ENCODE results near the gene PNMA6F.

Gene PNMA6F

GRCh38 chrX:153321381-153322124 lies at the start of gene PNMA6F:
PNMA6F (minus strand) TSS chrX:153321767; CDS start chrX:153320674, 1,093 bp downstream.
- no peak for DNase-seq

GRCh38 chrX:153371256-153371655 lies 49.7 kb upstream of the PNMA6F start:
- DNase-seq, result no peak

GRCh38 chrX:153370293-153371055 lies 48.9 kb upstream of the PNMA6F start:
- no peak for DNase-seq

GRCh38 chrX:153366878-153367538 lies 45.4 kb upstream of the PNMA6F start:
- DNase-seq, result no peak

GRCh38 chrX:153366119-153366518 lies 44.6 kb upstream of the PNMA6F start:
- DNase-seq, result no peak

GRCh38 chrX:153365670-153366069 lies 44.1 kb upstream of the PNMA6F start:
- no peak for DNase-seq

GRCh38 chrX:153361781-153362397 lies 40.3 kb upstream of the PNMA6F start:
- DNase-seq, result no peak

- DNase-seq, result peak; percentile 4
Observed at GRCh38 chrX:153357877-153358276, 36.3 kb upstream of the PNMA6F start.

- DNase-seq, result no peak
Observed at GRCh38 chrX:153353416-153353815, 31.8 kb upstream of the PNMA6F start.

GRCh38 chrX:153352858-153353257 lies 31.3 kb upstream of the PNMA6F start:
- no peak for DNase-seq

- no peak for DNase-seq
Observed at GRCh38 chrX:153351981-153352380, 30.4 kb upstream of the PNMA6F start.

GRCh38 chrX:153349952-153350351 lies 28.4 kb upstream of the PNMA6F start:
- DNase-seq, result no peak

- no peak for DNase-seq
Observed at GRCh38 chrX:153348421-153348820, 26.9 kb upstream of the PNMA6F start.

GRCh38 chrX:153347530-153347929 lies 26.0 kb upstream of the PNMA6F start:
- no peak for DNase-seq

GRCh38 chrX:153343674-153344073 lies 22.1 kb upstream of the PNMA6F start:
- DNase-seq, result no peak

- DNase-seq, result no peak
Observed at GRCh38 chrX:153342762-153343558, 21.4 kb upstream of the PNMA6F start.

- no peak for DNase-seq
Observed at GRCh38 chrX:153340111-153340510, 18.5 kb upstream of the PNMA6F start.

- no peak for DNase-seq
Observed at GRCh38 chrX:153339662-153340061, 18.1 kb upstream of the PNMA6F start.

GRCh38 chrX:153338836-153339235 lies 17.3 kb upstream of the PNMA6F start:
- no peak for DNase-seq

- no peak for DNase-seq
Observed at GRCh38 chrX:153336988-153337387, 15.4 kb upstream of the PNMA6F start.

GRCh38 chrX:153336121-153336894 lies 14.7 kb upstream of the PNMA6F start:
- no peak for DNase-seq

Measured in islet precursor cell (in vitro differentiated cells).